Measurements from ENCODE around the gene AGMO.
A peak's percentile ranks its signal among the peaks of the same experiment; 100 is the strongest.

AGMO gene

GRCh38 chr7:15326044-15326644 is 235.7 kb downstream of the AGMO start:
- Histone ChIP-seq H3K4me1 (ENCODE audit: control insufficient read depth in 5 of 5, insufficient read depth in 5 of 5, low read length in 5 of 5) (peaks cover 0 to 4% (median 0%) of the 10 kb centered on the region in 5 donors), H3K27ac (ENCODE audit: low read depth, low read length) (no peak overlapping the region), H3K36me3 (ENCODE audit: control insufficient read depth in 5 of 5, insufficient read depth in 5 of 5, low read length in 5 of 5) (no peaks in the 10 kb centered on the region), H3K4me3 (ENCODE audit: low read depth in 1 of 5, low read length in 5 of 5) (no peak overlapping the region), H3K27me3 (ENCODE audit: control insufficient read depth in 5 of 5, insufficient read depth in 4 of 5, low read length in 5 of 5) (no peaks in the 10 kb centered on the region), H3K9me3 (ENCODE audit: control insufficient read depth in 5 of 5, low read length in 5 of 5) (peaks cover 0 to 2% (median 0%) of the 10 kb centered on the region in 5 donors), H3K9ac (ENCODE audit: low read length in 5 of 5) (peak overlapping the region in 1 of 5 donors; percentile 13)

GRCh38 chr7:15323550-15323949 is 238.3 kb downstream of the AGMO start:
- Histone ChIP-seq H3K27ac (ENCODE audit: low read depth, low read length) (no peak overlapping the region), H3K36me3 (ENCODE audit: control insufficient read depth in 5 of 5, insufficient read depth in 5 of 5, low read length in 5 of 5) (no peaks in the 10 kb centered on the region), H3K4me3 (ENCODE audit: low read depth in 1 of 5, low read length in 5 of 5) (no peak overlapping the region), H3K9ac (ENCODE audit: low read length in 5 of 5) (no peak overlapping the region), H3K4me1 (ENCODE audit: control insufficient read depth in 5 of 5, insufficient read depth in 5 of 5, low read length in 5 of 5) (peaks cover 0 to 4% (median 0%) of the 10 kb centered on the region in 5 donors), H3K27me3 (ENCODE audit: control insufficient read depth in 5 of 5, insufficient read depth in 4 of 5, low read length in 5 of 5) (no peaks in the 10 kb centered on the region), H3K9me3 (ENCODE audit: control insufficient read depth in 5 of 5, low read length in 5 of 5) (peaks cover 0 to 2% (median 0%) of the 10 kb centered on the region in 5 donors)

GRCh38 chr7:15317215-15317614 is 244.6 kb downstream of the AGMO start:
- Histone ChIP-seq H3K36me3 (ENCODE audit: control insufficient read depth in 5 of 5, insufficient read depth in 5 of 5, low read length in 5 of 5) (no peaks in the 10 kb centered on the region), H3K4me1 (ENCODE audit: control insufficient read depth in 5 of 5, insufficient read depth in 5 of 5, low read length in 5 of 5) (no peaks in the 10 kb centered on the region), H3K9me3 (ENCODE audit: control insufficient read depth in 5 of 5, low read length in 5 of 5) (no peaks in the 10 kb centered on the region), H3K27ac (ENCODE audit: low read depth, low read length) (no peak overlapping the region), H3K27me3 (ENCODE audit: control insufficient read depth in 5 of 5, insufficient read depth in 4 of 5, low read length in 5 of 5) (no peaks in the 10 kb centered on the region), H3K9ac (ENCODE audit: low read length in 5 of 5) (no peak overlapping the region), H3K4me3 (ENCODE audit: low read depth in 1 of 5, low read length in 5 of 5) (no peak overlapping the region)

GRCh38 chr7:15315678-15316077 is 246.1 kb downstream of the AGMO start:
- H3K27ac ChIP-seq (ENCODE audit: low read depth, low read length) = no peak overlapping the region
- no peaks in the 10 kb centered on the region for H3K36me3 ChIP-seq (ENCODE audit: control insufficient read depth in 5 of 5, insufficient read depth in 5 of 5, low read length in 5 of 5)
- H3K9me3 ChIP-seq (ENCODE audit: control insufficient read depth in 5 of 5, low read length in 5 of 5) = peaks cover 0 to 5% (median 0%) of the 10 kb centered on the region in 5 donors
- no peak overlapping the region for H3K9ac ChIP-seq (ENCODE audit: low read length in 5 of 5)
- H3K27me3 ChIP-seq (ENCODE audit: control insufficient read depth in 5 of 5, insufficient read depth in 4 of 5, low read length in 5 of 5) = no peaks in the 10 kb centered on the region
- no peak overlapping the region for H3K4me3 ChIP-seq (ENCODE audit: low read depth in 1 of 5, low read length in 5 of 5)
- H3K4me1 ChIP-seq (ENCODE audit: control insufficient read depth in 5 of 5, insufficient read depth in 5 of 5, low read length in 5 of 5) = no peaks in the 10 kb centered on the region

GRCh38 chr7:15314922-15315321 is 246.9 kb downstream of the AGMO start:
- Histone ChIP-seq H3K4me3 (ENCODE audit: low read depth in 1 of 5, low read length in 5 of 5) (no peak overlapping the region), H3K36me3 (ENCODE audit: control insufficient read depth in 5 of 5, insufficient read depth in 5 of 5, low read length in 5 of 5) (no peaks in the 10 kb centered on the region), H3K27me3 (ENCODE audit: control insufficient read depth in 5 of 5, insufficient read depth in 4 of 5, low read length in 5 of 5) (no peaks in the 10 kb centered on the region), H3K27ac (ENCODE audit: low read depth, low read length) (no peak overlapping the region), H3K9me3 (ENCODE audit: control insufficient read depth in 5 of 5, low read length in 5 of 5) (peaks cover 0 to 5% (median 0%) of the 10 kb centered on the region in 5 donors), H3K4me1 (ENCODE audit: control insufficient read depth in 5 of 5, insufficient read depth in 5 of 5, low read length in 5 of 5) (no peaks in the 10 kb centered on the region), H3K9ac (ENCODE audit: low read length in 5 of 5) (no peak overlapping the region)

- no peak overlapping the region for H3K9ac ChIP-seq (ENCODE audit: low read length in 5 of 5)
- no peak overlapping the region for H3K4me3 ChIP-seq (ENCODE audit: low read depth in 1 of 5, low read length in 5 of 5)
- H3K36me3 ChIP-seq (ENCODE audit: control insufficient read depth in 5 of 5, insufficient read depth in 5 of 5, low read length in 5 of 5) = no peaks in the 10 kb centered on the region
- no peaks in the 10 kb centered on the region for H3K4me1 ChIP-seq (ENCODE audit: control insufficient read depth in 5 of 5, insufficient read depth in 5 of 5, low read length in 5 of 5)
- H3K27ac ChIP-seq (ENCODE audit: low read depth, low read length) = no peak overlapping the region
- H3K9me3 ChIP-seq (ENCODE audit: control insufficient read depth in 5 of 5, low read length in 5 of 5) = peaks cover 0 to 5% (median 0%) of the 10 kb centered on the region in 5 donors
- H3K27me3 ChIP-seq (ENCODE audit: control insufficient read depth in 5 of 5, insufficient read depth in 4 of 5, low read length in 5 of 5) = no peaks in the 10 kb centered on the region
Observed at GRCh38 chr7:15313361-15313760, 248.5 kb downstream of the AGMO start.

- Histone ChIP-seq H3K36me3 (ENCODE audit: control insufficient read depth in 5 of 5, insufficient read depth in 5 of 5, low read length in 5 of 5) (no peaks in the 10 kb centered on the region), H3K4me1 (ENCODE audit: control insufficient read depth in 5 of 5, insufficient read depth in 5 of 5, low read length in 5 of 5) (no peaks in the 10 kb centered on the region), H3K27me3 (ENCODE audit: control insufficient read depth in 5 of 5, insufficient read depth in 4 of 5, low read length in 5 of 5) (no peaks in the 10 kb centered on the region), H3K4me3 (ENCODE audit: low read depth in 1 of 5, low read length in 5 of 5) (no peak overlapping the region), H3K9me3 (ENCODE audit: control insufficient read depth in 5 of 5, low read length in 5 of 5) (peaks cover 0 to 5% (median 0%) of the 10 kb centered on the region in 5 donors), H3K27ac (ENCODE audit: low read depth, low read length) (no peak overlapping the region), H3K9ac (ENCODE audit: low read length in 5 of 5) (no peak overlapping the region)
Observed at GRCh38 chr7:15309872-15310271, 251.9 kb downstream of the AGMO start.

GRCh38 chr7:15308821-15309220 is 253.0 kb downstream of the AGMO start:
- Histone ChIP-seq H3K27ac (ENCODE audit: low read depth, low read length) (no peak overlapping the region), H3K36me3 (ENCODE audit: control insufficient read depth in 5 of 5, insufficient read depth in 5 of 5, low read length in 5 of 5) (no peaks in the 10 kb centered on the region), H3K27me3 (ENCODE audit: control insufficient read depth in 5 of 5, insufficient read depth in 4 of 5, low read length in 5 of 5) (no peaks in the 10 kb centered on the region), H3K4me3 (ENCODE audit: low read depth in 1 of 5, low read length in 5 of 5) (no peak overlapping the region), H3K9me3 (ENCODE audit: control insufficient read depth in 5 of 5, low read length in 5 of 5) (peaks cover 0 to 5% (median 0%) of the 10 kb centered on the region in 5 donors), H3K9ac (ENCODE audit: low read length in 5 of 5) (no peak overlapping the region), H3K4me1 (ENCODE audit: control insufficient read depth in 5 of 5, insufficient read depth in 5 of 5, low read length in 5 of 5) (no peaks in the 10 kb centered on the region)

- H3K9me3 ChIP-seq (ENCODE audit: control insufficient read depth in 5 of 5, low read length in 5 of 5) = peaks cover 0 to 3% (median 0%) of the 10 kb centered on the region in 5 donors
- no peak overlapping the region for H3K4me3 ChIP-seq (ENCODE audit: low read depth in 1 of 5, low read length in 5 of 5)
- no peaks in the 10 kb centered on the region for H3K36me3 ChIP-seq (ENCODE audit: control insufficient read depth in 5 of 5, insufficient read depth in 5 of 5, low read length in 5 of 5)
- no peaks in the 10 kb centered on the region for H3K27me3 ChIP-seq (ENCODE audit: control insufficient read depth in 5 of 5, insufficient read depth in 4 of 5, low read length in 5 of 5)
- H3K4me1 ChIP-seq (ENCODE audit: control insufficient read depth in 5 of 5, insufficient read depth in 5 of 5, low read length in 5 of 5) = no peaks in the 10 kb centered on the region
- H3K9ac ChIP-seq (ENCODE audit: low read length in 5 of 5) = no peak overlapping the region
- no peak overlapping the region for H3K27ac ChIP-seq (ENCODE audit: low read depth, low read length)
Observed at GRCh38 chr7:15306296-15306695, 255.5 kb downstream of the AGMO start.

GRCh38 chr7:15305002-15305600 is 256.7 kb downstream of the AGMO start:
- Histone ChIP-seq H3K27ac (ENCODE audit: low read depth, low read length) (no peak overlapping the region), H3K4me1 (ENCODE audit: control insufficient read depth in 5 of 5, insufficient read depth in 5 of 5, low read length in 5 of 5) (no peaks in the 10 kb centered on the region), H3K4me3 (ENCODE audit: low read depth in 1 of 5, low read length in 5 of 5) (no peak overlapping the region)

More at GRCh38 chr7:15305002-15305600, 256.7 kb downstream of the AGMO start:
- H3K9me3 ChIP-seq (ENCODE audit: control insufficient read depth in 5 of 5, low read length in 5 of 5) = no peaks in the 10 kb centered on the region
- H3K9ac ChIP-seq (ENCODE audit: low read length in 5 of 5) = no peak overlapping the region
- H3K36me3 ChIP-seq (ENCODE audit: control insufficient read depth in 5 of 5, insufficient read depth in 5 of 5, low read length in 5 of 5) = no peaks in the 10 kb centered on the region
- H3K27me3 ChIP-seq (ENCODE audit: control insufficient read depth in 5 of 5, insufficient read depth in 4 of 5, low read length in 5 of 5) = no peaks in the 10 kb centered on the region

Data from subcutaneous abdominal adipose tissue (tissue), 5 donors.